GM12892 (cell line): ENCODE results near the gene CSK.

Source experiments
- POLR2A ChIP-seq: IDR thresholded peaks from 2 replicates; pipeline ENCODE4 v1.6.1; 2011; ENCODE audit warnings: low read depth, low read length, control low read depth
- POLR2AphosphoS5 ChIP-seq: IDR thresholded peaks from 2 replicates; pipeline ENCODE4 v1.6.1; 2011; ENCODE audit warnings: low read depth, low read length, control low read depth
- TAF1 ChIP-seq: IDR thresholded peaks from 2 replicates; pipeline ENCODE4 v1.6.1; 2011; ENCODE audit warnings: low read depth, mild to moderate bottlenecking, control low read depth, low read length, borderline replicate concordance

DNA sequence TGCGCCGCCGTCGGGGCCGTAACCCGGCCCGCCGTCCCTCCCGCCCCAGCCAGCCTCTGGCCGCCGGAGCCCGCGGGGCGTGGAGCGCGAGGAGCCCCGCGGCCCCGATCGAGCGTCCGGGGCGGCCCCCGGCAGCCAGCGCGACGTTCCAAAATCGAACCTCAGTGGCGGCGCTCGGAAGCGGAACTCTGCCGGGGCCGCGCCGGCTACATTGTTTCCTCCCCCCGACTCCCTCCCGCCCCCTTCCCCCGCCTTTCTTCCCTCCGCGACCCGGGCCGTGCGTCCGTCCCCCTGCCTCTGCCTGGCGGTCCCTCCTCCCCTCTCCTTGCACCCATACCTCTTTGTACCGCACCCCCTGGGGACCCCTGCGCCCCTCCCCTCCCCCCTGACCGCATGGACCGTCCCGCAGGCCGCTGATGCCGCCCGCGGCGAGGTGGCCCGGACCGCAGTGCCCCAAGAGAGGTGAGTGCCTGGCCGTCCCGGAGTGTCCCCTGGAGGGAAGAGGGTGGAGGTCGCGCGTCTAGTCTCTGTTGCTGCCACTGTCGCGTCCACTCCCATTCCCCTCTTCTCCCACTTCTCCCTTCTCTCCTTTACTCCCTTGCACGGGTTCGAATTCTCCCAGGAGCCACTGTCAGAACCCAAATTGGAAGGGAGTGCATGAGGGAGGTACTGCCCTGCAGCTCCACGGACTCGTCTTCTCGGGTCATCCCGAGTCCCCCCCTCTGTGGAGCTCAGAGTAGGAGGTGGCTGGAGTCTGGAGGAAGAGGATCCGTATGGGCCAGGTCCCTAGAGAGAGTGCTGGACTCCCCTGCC, 585 bp downstream of the CSK start:
- TF ChIP-seq POLR2AphosphoS5 (no peak), POLR2A (0 out of 2 replicates have a peak, but pooled peaks have one; percentile 9), TAF1 (no peak)
